DND-41 (cell line): Measurements from ENCODE around the gene SIRPG.

ENCODE experiments used
- ATAC-seq: fragments of 200-7000 bp; cut with Tn5 transposase; 3 replicates; pipeline ENCODE4 v1.9.1; 2021; ENCODE audit warnings: low read depth; ENCODE audit not compliant: insufficient read depth
- DNase-seq: peaks from one replicate; pipeline ENCODE4 v3.0.0-alpha.2; 2020
- H2AFZ ChIP-seq: 2 replicates; pipeline ENCODE4 v1.6.0; 2012; ENCODE audit warnings: low read depth, low read length
- H3K27ac ChIP-seq: 2 replicates; pipeline ENCODE4 v1.5.1; 2012; ENCODE audit warnings: low read length, inconsistent platforms
- H3K27me3 ChIP-seq: fragments of 200-600 bp; sonication (generic); 2 replicates; pipeline ENCODE4 v1.6.0; 2012; ENCODE audit warnings: low read length, mild to moderate bottlenecking, inconsistent platforms; ENCODE audit not compliant: insufficient read depth, poor library complexity
- H3K36me3 ChIP-seq: 2 replicates; pipeline ENCODE4 v1.5.1; 2012; ENCODE audit warnings: low read length, inconsistent platforms; ENCODE audit not compliant: insufficient read depth
- H3K4me1 ChIP-seq: 2 replicates; pipeline ENCODE4 v1.5.1; 2012; ENCODE audit warnings: mild to moderate bottlenecking, low read length; ENCODE audit not compliant: insufficient read depth
- H3K4me2 ChIP-seq: 2 replicates; pipeline ENCODE4 v1.6.0; 2012; ENCODE audit warnings: mild to moderate bottlenecking, moderate library complexity, low read length, inconsistent platforms; ENCODE audit not compliant: insufficient read depth
- H3K4me3 ChIP-seq, 2 experiments: fragments of 200-600 bp in 1 of 2; shearing (Covaris generic) in 1 of 2; 2 replicates each; pipeline ENCODE4 v1.5.1; 2012 to 2016; ENCODE audit warnings: inconsistent platforms in 2 of 2, low read length in 2 of 2, mild to moderate bottlenecking in 2 of 2, low read depth in 1 of 2, moderate library complexity in 1 of 2
- H3K79me2 ChIP-seq: 2 replicates; pipeline ENCODE4 v1.6.0; 2012; ENCODE audit warnings: low read length, inconsistent platforms; ENCODE audit not compliant: insufficient read depth
- H3K9ac ChIP-seq: 2 replicates; pipeline ENCODE4 v1.6.0; 2012; ENCODE audit warnings: low read depth, mild to moderate bottlenecking, inconsistent platforms, low read length, moderate library complexity
- H3K9me3 ChIP-seq: 2 replicates; pipeline ENCODE4 v1.5.1; 2012; ENCODE audit warnings: low read length, moderate library complexity, mild to moderate bottlenecking, inconsistent platforms; ENCODE audit not compliant: insufficient read depth, severe bottlenecking
- H4K20me1 ChIP-seq: 2 replicates; pipeline ENCODE4 v1.6.0; 2012; ENCODE audit warnings: low read length; ENCODE audit not compliant: insufficient read depth
- CTCF ChIP-seq: IDR thresholded peaks from 2 replicates; pipeline ENCODE4 v1.5.1; 2012; ENCODE audit warnings: borderline replicate concordance, low read length, moderate library complexity, mild to moderate bottlenecking; ENCODE audit not compliant: poor library complexity, severe bottlenecking; ENCODE audit errors: extremely low read depth
- EZH2 ChIP-seq: IDR thresholded peaks from 3 replicates; pipeline ENCODE4 v1.6.1; 2012; ENCODE audit warnings: borderline replicate concordance, low read depth, mild to moderate bottlenecking, moderate library complexity, low read length, inconsistent platforms; ENCODE audit not compliant: severe bottlenecking

Gene SIRPG

GRCh38 chr20:1631309-1632151, 26.0 kb downstream of the SIRPG start:
- no peaks in the 10 kb centered on the region for H3K4me1 ChIP-seq
- DNase-seq (no peak), ATAC-seq (no peak)

GRCh38 chr20:1630186-1630585, 27.4 kb downstream of the SIRPG start:
- no peak for ATAC-seq
- Histone ChIP-seq H3K9me3 (no peaks in the 10 kb centered on the region), H3K9ac (no peak overlapping the region), H3K27ac (no peak overlapping the region), H4K20me1 (no peaks in the 10 kb centered on the region), H3K27me3 (no peaks in the 10 kb centered on the region), H3K36me3 (no peaks in the 10 kb centered on the region), H3K79me2 (no peaks in the 10 kb centered on the region), H3K4me1 (no peaks in the 10 kb centered on the region), H3K4me2 (no peak overlapping the region), H2AFZ (no peak overlapping the region), H3K4me3 (no peak overlapping the region)
- no peak for DNase-seq
- TF ChIP-seq CTCF, result no peak
- no peak for TF ChIP-seq EZH2

More at GRCh38 chr20:1631309-1632151, 26.0 kb downstream of the SIRPG start:
- H3K27me3 ChIP-seq, result no peaks in the 10 kb centered on the region
- TF ChIP-seq CTCF (no peak), EZH2 (no peak)
- no peak overlapping the region for H2AFZ ChIP-seq
- no peaks in the 10 kb centered on the region for H3K9me3 ChIP-seq
- H4K20me1 ChIP-seq, result no peaks in the 10 kb centered on the region
- H3K9ac ChIP-seq, result no peak overlapping the region
- no peak overlapping the region for H3K27ac ChIP-seq
- H3K79me2 ChIP-seq, result no peaks in the 10 kb centered on the region
- H3K4me3 ChIP-seq, result no peak overlapping the region
- no peaks in the 10 kb centered on the region for H3K36me3 ChIP-seq
- H3K4me2 ChIP-seq, result no peak overlapping the region

GRCh38 chr20:1629321-1629720, 28.3 kb downstream of the SIRPG start:
- Histone ChIP-seq H3K9me3 (no peaks in the 10 kb centered on the region), H3K4me2 (no peak overlapping the region), H3K79me2 (no peaks in the 10 kb centered on the region), H3K9ac (no peak overlapping the region), H2AFZ (no peak overlapping the region), H3K36me3 (no peaks in the 10 kb centered on the region), H3K27ac (no peak overlapping the region), H3K4me1 (no peaks in the 10 kb centered on the region), H3K27me3 (no peaks in the 10 kb centered on the region), H4K20me1 (no peaks in the 10 kb centered on the region), H3K4me3 (no peak overlapping the region)
- ATAC-seq (no peak), DNase-seq (no peak)
- no peak for TF ChIP-seq CTCF
- no peak for TF ChIP-seq EZH2
